PC-9 (cell line): Measurements from ENCODE around the gene SELENOS.

Experiments
- CTCF ChIP-seq: fragments of 200-600 bp; sonication (generic); conservative IDR thresholded peaks from 2 replicates; pipeline ENCODE4 v1.6.1; 2017; ENCODE audit warnings: mixed run types, antibody characterized with exemption, mild to moderate bottlenecking, moderate library complexity
- EZH2 ChIP-seq: fragments of 200-600 bp; sonication (generic); IDR thresholded peaks from 2 replicates; pipeline ENCODE4 v1.8.0; 2017; ENCODE audit warnings: antibody characterized with exemption, low read depth

GRCh38 chr15:101262551-101262950 lies 14.7 kb downstream of the SELENOS start:
- no peak for TF ChIP-seq EZH2
- no peak for TF ChIP-seq CTCF
